ENCODE data around the gene CDK5RAP1.

CDK5RAP1 gene

GRCh38 chr20:33411711-33412483 is 10.6 kb upstream of the CDK5RAP1 start:
- Histone ChIP-seq H3K4me3 (ENCODE audit: low read length) (no peak overlapping the region), H3K4me1 (ENCODE audit: control insufficient read depth, insufficient read depth, low read length) (no peaks in the 10 kb centered on the region), H3K4me2 (ENCODE audit: low read length) (no peak overlapping the region), H3K9me3 (replicated peaks; ENCODE audit: low read length) (no peaks in the 10 kb centered on the region), H3K9ac (ENCODE audit: low read depth, low read length) (no peak overlapping the region), H3K27me3 (ENCODE audit: control insufficient read depth, insufficient read depth, low read length) (no peaks in the 10 kb centered on the region), H3K36me3 (ENCODE audit: insufficient read depth, low read length) (peaks cover 15% of the 10 kb centered on the region)

- no peak overlapping the region for H3K4me2 ChIP-seq (ENCODE audit: low read length)
- H3K9ac ChIP-seq (ENCODE audit: low read depth, low read length): no peak overlapping the region
- no peak overlapping the region for H3K4me3 ChIP-seq (ENCODE audit: low read length)
- H3K9me3 ChIP-seq (replicated peaks; ENCODE audit: low read length): no peaks in the 10 kb centered on the region
- no peaks in the 10 kb centered on the region for H3K4me1 ChIP-seq (ENCODE audit: control insufficient read depth, insufficient read depth, low read length)
- H3K27me3 ChIP-seq (ENCODE audit: control insufficient read depth, insufficient read depth, low read length): no peaks in the 10 kb centered on the region
- peaks cover 15% of the 10 kb centered on the region for H3K36me3 ChIP-seq (ENCODE audit: insufficient read depth, low read length)
These were observed 9.9 kb upstream of the CDK5RAP1 start for GRCh38 chr20:33411242-33411641.

- Histone ChIP-seq H3K4me2 (ENCODE audit: low read length) (no peak overlapping the region), H3K4me1 (ENCODE audit: control insufficient read depth, insufficient read depth, low read length) (no peaks in the 10 kb centered on the region), H3K36me3 (ENCODE audit: insufficient read depth, low read length) (peaks cover 15% of the 10 kb centered on the region), H3K9me3 (replicated peaks; ENCODE audit: low read length) (no peaks in the 10 kb centered on the region), H3K9ac (ENCODE audit: low read depth, low read length) (no peak overlapping the region), H3K27me3 (ENCODE audit: control insufficient read depth, insufficient read depth, low read length) (no peaks in the 10 kb centered on the region), H3K4me3 (ENCODE audit: low read length) (no peak overlapping the region)
These were observed 8.9 kb upstream of the CDK5RAP1 start for GRCh38 chr20:33410081-33410742.

- Histone ChIP-seq H3K27me3 (ENCODE audit: control insufficient read depth, insufficient read depth, low read length) (no peaks in the 10 kb centered on the region), H3K4me2 (ENCODE audit: low read length) (no peak overlapping the region), H3K4me3 (ENCODE audit: low read length) (no peak overlapping the region), H3K9ac (ENCODE audit: low read depth, low read length) (no peak overlapping the region), H3K4me1 (ENCODE audit: control insufficient read depth, insufficient read depth, low read length) (no peaks in the 10 kb centered on the region), H3K36me3 (ENCODE audit: insufficient read depth, low read length) (peaks cover 15% of the 10 kb centered on the region), H3K9me3 (replicated peaks; ENCODE audit: low read length) (no peaks in the 10 kb centered on the region)
These were observed 7.7 kb upstream of the CDK5RAP1 start for GRCh38 chr20:33408716-33409654.

GRCh38 chr20:33408313-33408712 is 7.0 kb upstream of the CDK5RAP1 start:
- Histone ChIP-seq H3K4me1 (ENCODE audit: control insufficient read depth, insufficient read depth, low read length) (no peaks in the 10 kb centered on the region), H3K4me2 (ENCODE audit: low read length) (no peak overlapping the region), H3K36me3 (ENCODE audit: insufficient read depth, low read length) (peaks cover 15% of the 10 kb centered on the region), H3K9me3 (replicated peaks; ENCODE audit: low read length) (no peaks in the 10 kb centered on the region), H3K4me3 (ENCODE audit: low read length) (no peak overlapping the region), H3K9ac (ENCODE audit: low read depth, low read length) (no peak overlapping the region), H3K27me3 (ENCODE audit: control insufficient read depth, insufficient read depth, low read length) (no peaks in the 10 kb centered on the region)

GRCh38 chr20:33407796-33408195 is 6.5 kb upstream of the CDK5RAP1 start:
- Histone ChIP-seq H3K27me3 (ENCODE audit: control insufficient read depth, insufficient read depth, low read length) (no peaks in the 10 kb centered on the region), H3K9ac (ENCODE audit: low read depth, low read length) (no peak overlapping the region), H3K4me1 (ENCODE audit: control insufficient read depth, insufficient read depth, low read length) (no peaks in the 10 kb centered on the region), H3K4me3 (ENCODE audit: low read length) (no peak overlapping the region), H3K36me3 (ENCODE audit: insufficient read depth, low read length) (peaks cover 15% of the 10 kb centered on the region), H3K4me2 (ENCODE audit: low read length) (no peak overlapping the region), H3K9me3 (replicated peaks; ENCODE audit: low read length) (no peaks in the 10 kb centered on the region)

- peaks cover 1% of the 10 kb centered on the region for H3K4me1 ChIP-seq (ENCODE audit: control insufficient read depth, insufficient read depth, low read length)
- H3K4me2 ChIP-seq (ENCODE audit: low read length): no peak overlapping the region
- no peak overlapping the region for H3K4me3 ChIP-seq (ENCODE audit: low read length)
- H3K9me3 ChIP-seq (replicated peaks; ENCODE audit: low read length): no peaks in the 10 kb centered on the region
- H3K9ac ChIP-seq (ENCODE audit: low read depth, low read length): no peak overlapping the region
- peaks cover 15% of the 10 kb centered on the region for H3K36me3 ChIP-seq (ENCODE audit: insufficient read depth, low read length)
- no peaks in the 10 kb centered on the region for H3K27me3 ChIP-seq (ENCODE audit: control insufficient read depth, insufficient read depth, low read length)
These were observed 5.9 kb upstream of the CDK5RAP1 start for GRCh38 chr20:33407251-33407650.

- no peak overlapping the region for H3K4me2 ChIP-seq (ENCODE audit: low read length)
- no peak overlapping the region for H3K4me3 ChIP-seq (ENCODE audit: low read length)
- H3K4me1 ChIP-seq (ENCODE audit: control insufficient read depth, insufficient read depth, low read length): peaks cover 13% of the 10 kb centered on the region
- H3K9me3 ChIP-seq (replicated peaks; ENCODE audit: low read length): no peaks in the 10 kb centered on the region
- H3K36me3 ChIP-seq (ENCODE audit: insufficient read depth, low read length): peaks cover 6% of the 10 kb centered on the region
- no peaks in the 10 kb centered on the region for H3K27me3 ChIP-seq (ENCODE audit: control insufficient read depth, insufficient read depth, low read length)
- no peak overlapping the region for H3K9ac ChIP-seq (ENCODE audit: low read depth, low read length)
These were observed 3.0 kb upstream of the CDK5RAP1 start for GRCh38 chr20:33404281-33404680.

GRCh38 chr20:33401921-33402369 is 626 bp upstream of the CDK5RAP1 start:
- no peaks in the 10 kb centered on the region for H3K9me3 ChIP-seq (replicated peaks; ENCODE audit: low read length)
- no peaks in the 10 kb centered on the region for H3K27me3 ChIP-seq (ENCODE audit: control insufficient read depth, insufficient read depth, low read length)
- H3K9ac ChIP-seq (ENCODE audit: low read depth, low read length): peak overlapping the region; percentile 91
- peak overlapping the region; percentile 86 for H3K4me3 ChIP-seq (ENCODE audit: low read length)
- peaks cover 13% of the 10 kb centered on the region for H3K4me1 ChIP-seq (ENCODE audit: control insufficient read depth, insufficient read depth, low read length)
- H3K4me2 ChIP-seq (ENCODE audit: low read length): peak overlapping the region; percentile 83
- H3K36me3 ChIP-seq (ENCODE audit: insufficient read depth, low read length): no peaks in the 10 kb centered on the region

- Histone ChIP-seq H3K9ac (ENCODE audit: low read depth, low read length) (peak overlapping the region; percentile 91), H3K4me1 (ENCODE audit: control insufficient read depth, insufficient read depth, low read length) (peaks cover 13% of the 10 kb centered on the region), H3K27me3 (ENCODE audit: control insufficient read depth, insufficient read depth, low read length) (no peaks in the 10 kb centered on the region), H3K4me3 (ENCODE audit: low read length) (peak overlapping the region; percentile 86), H3K9me3 (replicated peaks; ENCODE audit: low read length) (no peaks in the 10 kb centered on the region), H3K4me2 (ENCODE audit: low read length) (peak overlapping the region; percentile 83), H3K36me3 (ENCODE audit: insufficient read depth, low read length) (no peaks in the 10 kb centered on the region)
These were observed 521 bp downstream of the CDK5RAP1 start for GRCh38 chr20:33400812-33401183.

- peak overlapping the region; percentile 86 for H3K4me3 ChIP-seq (ENCODE audit: low read length)
- peak overlapping the region; percentile 83 for H3K4me2 ChIP-seq (ENCODE audit: low read length)
- H3K4me1 ChIP-seq (ENCODE audit: control insufficient read depth, insufficient read depth, low read length): peaks cover 13% of the 10 kb centered on the region
- H3K27me3 ChIP-seq (ENCODE audit: control insufficient read depth, insufficient read depth, low read length): no peaks in the 10 kb centered on the region
- H3K36me3 ChIP-seq (ENCODE audit: insufficient read depth, low read length): peaks cover 6% of the 10 kb centered on the region
- no peaks in the 10 kb centered on the region for H3K9me3 ChIP-seq (replicated peaks; ENCODE audit: low read length)
- peak overlapping the region; percentile 91 for H3K9ac ChIP-seq (ENCODE audit: low read depth, low read length)
These were observed 1.4 kb downstream of the CDK5RAP1 start for GRCh38 chr20:33399924-33400323.

Data from skeletal muscle satellite cell (primary cell).